GM21723 (cell line): ENCODE measurements around the gene IER3.
"Not testable (repeated sequence)": the region's sequence is repeated elsewhere in the genome, so short reads cannot be mapped to it uniquely, and the experiment has no call there.

Experiments used
- ATAC-seq: cut with Tn5 transposase; IDR thresholded peaks from one replicate; pipeline ENCODE4 v1.9.1; 2021; ENCODE audit warnings: mild to moderate bottlenecking, moderate library complexity; ENCODE audit not compliant: unreplicated experiment

IER3 gene

GRCh38 chr6:30725713-30726505 is 18.4 kb downstream of the IER3 start:
- ATAC-seq, result no peak

GRCh38 chr6:30724906-30725667 is 19.3 kb downstream of the IER3 start:
- ATAC-seq, result no peak

GRCh38 chr6:30723843-30724741 is 20.3 kb downstream of the IER3 start:
- not testable (repeated sequence) for ATAC-seq

- not testable (repeated sequence) for ATAC-seq
Observed at GRCh38 chr6:30723159-30723842, 21.0 kb downstream of the IER3 start.

GRCh38 chr6:30722280-30723112 is 21.9 kb downstream of the IER3 start:
- ATAC-seq, result no peak

GRCh38 chr6:30722025-30722279 is 22.4 kb downstream of the IER3 start:
- not testable (repeated sequence) for ATAC-seq

- ATAC-seq, result no peak
Observed at GRCh38 chr6:30721198-30722024, 22.9 kb downstream of the IER3 start.

- no peak for ATAC-seq
Observed at GRCh38 chr6:30720738-30721197, 23.6 kb downstream of the IER3 start.

- ATAC-seq, result peak; percentile 47
Observed at GRCh38 chr6:30719791-30720737, 24.3 kb downstream of the IER3 start, which contains the start of gene TUBB. Gene TUBB, plus strand, starts transcription at chr6:30720352. Its CDS starts 155 bp downstream, at chr6:30720507.

- no peak for ATAC-seq
Observed at GRCh38 chr6:30719356-30719755, 25.0 kb downstream of the IER3 start.

GRCh38 chr6:30717845-30718720 is 26.3 kb downstream of the IER3 start:
- ATAC-seq, result not testable (repeated sequence)

GRCh38 chr6:30717129-30717844 is 27.1 kb downstream of the IER3 start, which contains the start of gene MDC1:
Gene MDC1, minus strand, starts transcription at chr6:30717281. Its CDS starts 2,106 bp downstream, at chr6:30715175.
- peak; percentile 74 for ATAC-seq

GRCh38 chr6:30716879-30717128 is 27.5 kb downstream of the IER3 start:
- no peak for ATAC-seq

- ATAC-seq, result no peak
Observed at GRCh38 chr6:30714263-30714662, 30.1 kb downstream of the IER3 start.

- ATAC-seq, result no peak
Observed at GRCh38 chr6:30712441-30712945, 31.9 kb downstream of the IER3 start.

GRCh38 chr6:30711758-30712380 is 32.5 kb downstream of the IER3 start:
- peak; percentile 51 for ATAC-seq
